Stimulated activated CD8-positive, alpha-beta memory T cell treated with anti-CD3 and anti-CD28 coated beads, Interleukin-15, amount 100 ng/mL, for 1 hour (primary cell): ENCODE measurements around the gene CLOCK.

Experiments used
- DNase-seq: peaks from one replicate; pipeline ENCODE4 v3.0.0-alpha.2; 2020; ENCODE audit warnings: low read depth

The CLOCK gene

DNA sequence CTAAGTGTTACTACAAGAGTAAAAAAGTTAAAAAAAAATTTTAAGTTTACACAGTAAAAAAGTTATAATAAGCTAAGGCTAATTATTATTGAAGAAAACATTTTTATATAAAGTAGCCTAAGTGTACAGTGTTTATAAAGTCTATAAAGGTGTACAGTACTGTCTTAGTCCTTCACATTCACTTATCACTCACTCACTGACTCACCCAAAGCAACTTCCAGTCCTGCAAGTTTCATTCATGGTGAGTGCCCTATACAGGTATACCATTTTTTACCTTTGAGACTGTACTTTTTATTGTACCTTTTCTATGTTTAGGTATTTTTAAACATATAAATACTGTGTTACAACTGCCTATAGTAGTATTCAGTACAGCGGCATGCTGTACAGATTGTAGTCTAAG is 76.7 kb downstream of the CLOCK start:
- no peak for DNase-seq

DNA sequence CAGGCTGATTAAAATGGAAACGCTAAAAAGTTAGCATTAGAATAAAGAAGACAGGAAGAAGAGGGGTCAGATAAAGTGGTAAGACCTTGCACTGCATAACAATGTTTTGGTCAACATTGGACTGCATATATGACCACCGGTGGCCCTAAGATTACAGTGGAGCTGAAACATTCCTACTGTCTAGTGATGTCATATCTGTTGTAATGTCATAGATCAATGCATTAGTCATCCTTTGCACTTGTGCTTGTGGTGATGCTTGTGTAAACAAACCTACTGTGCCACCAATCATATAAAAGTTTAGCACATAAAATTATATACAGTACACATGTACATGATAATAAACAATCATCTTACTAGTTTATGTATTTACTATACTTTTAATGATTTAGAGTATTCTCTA is 78.0 kb downstream of the CLOCK start:
- no peak for DNase-seq

DNA sequence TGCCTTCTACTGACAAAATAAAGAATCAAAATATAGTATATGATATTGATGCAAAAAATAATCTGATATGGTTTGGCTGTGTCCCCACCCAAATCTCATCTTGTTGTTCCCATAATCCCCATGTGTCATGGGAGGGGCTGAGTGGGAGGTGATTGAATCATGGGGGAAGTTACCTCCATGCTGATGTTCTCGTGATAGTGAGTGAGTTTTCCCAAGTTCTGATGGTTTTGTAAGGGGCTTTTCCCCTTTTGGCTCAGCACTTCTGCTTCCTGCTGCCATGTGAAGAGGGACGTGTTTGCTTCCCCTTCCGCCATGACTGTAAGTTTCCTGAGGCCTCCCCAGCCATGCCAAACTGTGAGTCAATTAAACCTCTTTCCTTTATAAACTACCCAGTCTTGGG is 80.7 kb downstream of the CLOCK start:
- no peak for DNase-seq

DNA sequence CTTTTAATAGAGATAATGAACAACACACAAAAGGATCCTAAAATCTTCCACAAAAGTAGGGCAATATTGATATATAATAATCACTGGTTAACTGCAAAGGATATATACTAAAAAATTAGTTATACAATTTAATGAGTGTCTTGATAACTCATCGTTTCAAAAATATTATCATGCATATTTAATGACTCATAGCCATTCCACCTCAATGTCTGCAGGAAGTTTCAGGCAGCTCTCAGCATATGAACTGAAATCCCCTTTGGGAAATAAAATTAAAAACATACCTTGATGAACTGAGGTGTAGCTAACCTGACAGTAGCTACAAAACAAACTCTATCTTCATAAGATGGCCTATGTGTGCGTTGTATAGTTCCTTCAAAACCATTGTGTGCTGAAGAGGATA is 88.1 kb downstream of the CLOCK start:
- no peak for DNase-seq

DNA sequence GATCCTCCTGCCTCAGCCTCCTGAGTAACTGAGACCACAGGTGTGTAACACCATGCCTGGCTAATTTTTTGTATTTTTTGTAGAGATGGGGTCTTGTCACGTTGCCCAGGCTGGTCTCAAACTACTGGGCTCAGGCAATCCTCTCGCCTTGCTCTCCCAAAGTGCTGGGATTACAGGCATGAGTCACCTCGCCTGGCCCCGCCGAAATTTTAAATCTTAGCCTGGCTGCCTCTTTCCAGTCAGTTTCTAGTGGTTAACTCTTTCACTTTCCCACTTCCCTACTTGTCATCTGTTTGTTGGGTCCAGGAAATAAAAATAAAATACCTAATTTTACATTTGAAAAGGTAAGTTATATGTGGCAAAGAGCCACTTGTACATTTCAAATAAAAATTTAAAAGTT is 88.5 kb downstream of the CLOCK start:
- no peak for DNase-seq

DNA sequence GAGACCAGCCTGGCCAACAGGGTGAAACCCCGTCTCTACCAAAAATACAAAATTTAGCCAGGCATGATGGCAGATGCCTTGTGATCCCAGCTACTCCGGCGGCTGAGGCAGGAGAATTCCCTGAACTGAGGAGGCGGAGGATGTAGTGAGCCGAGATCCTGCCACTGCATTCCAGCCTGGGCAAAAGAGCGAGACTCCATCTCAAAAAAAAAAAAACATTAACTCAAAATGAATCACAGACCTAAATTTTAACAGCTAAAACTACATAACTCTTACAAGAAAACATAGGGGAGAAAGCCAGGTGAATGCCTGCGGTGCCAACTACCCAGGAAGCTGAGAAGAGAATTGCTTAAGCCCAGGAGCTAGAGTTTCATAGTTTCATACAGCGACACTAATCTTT is 96.1 kb downstream of the CLOCK start:
- DNase-seq = no peak

DNA sequence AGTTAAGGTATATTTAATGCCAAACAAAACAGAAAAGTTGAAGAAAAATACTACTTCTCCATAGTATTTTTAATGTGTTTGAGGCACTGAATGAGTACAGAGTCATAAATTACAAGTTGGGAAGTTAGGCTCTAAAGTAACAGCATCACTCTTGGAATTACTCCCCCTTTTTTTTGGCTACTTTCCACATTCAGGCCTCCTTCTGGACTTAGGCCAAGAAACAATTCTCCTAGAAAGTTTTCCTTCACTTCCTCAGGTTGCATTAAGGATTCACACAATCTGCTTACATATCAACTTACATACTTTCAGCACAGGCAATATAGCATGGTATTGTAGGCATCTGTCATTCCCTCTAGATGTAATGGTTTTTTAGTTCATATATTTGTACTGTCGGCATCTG is 98.9 kb downstream of the CLOCK start:
- DNase-seq = no peak

DNA sequence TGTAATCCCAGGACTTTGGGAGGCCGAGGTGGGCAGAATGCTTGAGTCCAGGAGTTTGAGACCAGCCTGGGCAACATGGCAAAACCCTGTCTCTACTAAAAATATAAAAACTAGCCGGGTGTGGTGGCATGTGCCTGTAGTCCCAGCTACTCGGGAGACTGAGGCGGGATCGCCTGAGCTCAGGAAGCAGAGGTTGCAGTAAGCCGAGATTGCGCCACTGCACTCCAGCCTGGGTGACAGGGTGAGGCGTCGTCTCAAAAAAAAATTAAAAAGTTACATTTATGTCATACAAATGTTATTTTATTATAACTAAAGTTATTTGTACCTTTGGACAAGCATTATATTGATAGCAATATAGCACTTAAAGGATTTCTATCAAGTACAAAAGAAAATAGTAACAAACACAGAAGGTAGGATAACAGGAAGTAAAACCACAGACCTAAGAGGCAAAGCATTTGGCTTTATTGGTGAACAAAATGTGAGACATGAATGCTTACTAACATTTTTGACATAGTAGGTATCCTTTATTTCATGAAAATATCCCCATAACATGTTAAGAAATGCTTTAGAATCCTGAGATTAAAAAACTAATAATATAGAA is 99.5 kb downstream of the CLOCK start:
- DNase-seq = no peak

DNA sequence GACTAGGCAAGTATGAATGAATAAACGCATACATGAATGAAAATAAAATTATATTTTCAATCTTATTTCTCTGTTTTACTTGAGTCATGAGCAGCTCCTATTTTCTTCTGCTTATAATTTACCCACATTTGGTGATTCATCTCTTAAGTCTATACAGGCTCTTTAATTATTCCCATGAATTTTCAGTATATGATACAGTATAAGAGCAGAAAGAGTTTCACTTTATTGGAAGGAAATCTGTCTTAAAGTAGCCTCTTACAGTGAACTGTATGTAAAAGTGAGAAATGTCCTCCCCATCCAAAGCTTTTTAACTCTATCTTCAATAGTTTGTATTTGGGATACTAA is 100.2 kb downstream of the CLOCK start:
- no peak for DNase-seq

DNA sequence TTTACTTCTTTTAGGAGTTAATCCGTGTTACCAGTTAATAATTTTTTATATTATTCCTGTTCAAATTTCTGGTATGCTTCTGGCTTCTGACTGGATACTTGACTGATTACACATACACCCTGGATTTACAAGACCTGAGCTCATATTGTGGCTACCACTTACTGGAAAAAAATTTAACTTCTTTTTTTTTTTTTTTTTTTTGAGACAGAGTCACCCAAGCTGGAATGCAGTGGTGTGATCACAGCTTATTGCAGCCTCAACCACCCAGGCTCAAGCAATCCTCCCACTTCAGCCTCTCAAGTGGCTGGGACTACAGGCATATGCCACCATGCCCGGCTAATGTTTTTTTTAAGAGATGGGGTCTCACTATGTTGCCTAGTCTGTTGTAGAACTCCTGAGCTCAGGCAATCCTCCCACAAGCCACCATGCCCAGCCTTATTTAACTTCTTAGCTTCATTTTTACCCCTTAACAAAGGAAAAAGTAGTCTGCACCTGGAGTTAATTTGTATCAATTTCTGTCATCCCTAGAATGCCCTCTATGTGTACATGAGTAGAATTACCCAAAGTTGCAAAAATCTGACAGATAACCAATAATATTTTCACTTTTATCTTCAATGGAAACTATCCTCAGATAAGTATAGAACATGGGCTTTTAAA is 100.7 kb downstream of the CLOCK start:
- no peak for DNase-seq

DNA sequence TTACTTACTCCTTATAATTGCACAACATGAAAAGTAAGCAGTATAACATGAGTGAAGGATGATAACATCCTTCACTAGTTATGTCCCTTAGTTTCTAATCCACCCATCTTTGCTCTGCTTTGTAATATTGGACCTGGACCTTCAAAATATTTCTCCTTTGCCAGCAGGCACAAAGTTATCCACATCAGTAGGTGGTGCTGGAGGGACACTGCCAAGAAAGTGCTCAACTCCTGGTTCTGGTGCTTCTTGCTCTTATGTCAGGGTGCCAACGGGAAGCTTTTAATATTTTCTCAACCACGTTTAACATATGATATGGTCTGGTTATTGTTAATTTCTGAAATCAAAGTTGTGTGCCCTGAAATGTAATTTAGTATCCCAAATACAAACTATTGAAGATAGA is 101.9 kb downstream of the CLOCK start:
- no peak for DNase-seq

DNA sequence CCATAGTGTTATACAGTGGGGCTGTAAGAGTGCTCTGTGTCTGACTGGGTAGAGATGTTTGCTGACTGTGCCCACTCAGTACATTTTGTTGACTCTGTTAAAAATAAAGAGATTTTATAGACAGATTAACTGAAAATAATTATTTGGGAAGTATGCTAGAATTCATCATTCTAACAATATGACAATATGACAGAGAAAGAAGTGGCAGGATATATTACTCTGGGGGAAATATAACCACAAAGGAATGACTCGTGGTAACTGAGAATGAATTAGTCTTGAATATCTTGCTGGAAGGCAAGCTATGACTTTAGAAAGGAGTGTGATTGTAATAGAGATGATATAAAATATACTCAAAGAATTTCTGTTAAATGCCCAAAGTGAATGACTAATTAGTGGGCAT is 104.2 kb downstream of the CLOCK start:
- no peak for DNase-seq

DNA sequence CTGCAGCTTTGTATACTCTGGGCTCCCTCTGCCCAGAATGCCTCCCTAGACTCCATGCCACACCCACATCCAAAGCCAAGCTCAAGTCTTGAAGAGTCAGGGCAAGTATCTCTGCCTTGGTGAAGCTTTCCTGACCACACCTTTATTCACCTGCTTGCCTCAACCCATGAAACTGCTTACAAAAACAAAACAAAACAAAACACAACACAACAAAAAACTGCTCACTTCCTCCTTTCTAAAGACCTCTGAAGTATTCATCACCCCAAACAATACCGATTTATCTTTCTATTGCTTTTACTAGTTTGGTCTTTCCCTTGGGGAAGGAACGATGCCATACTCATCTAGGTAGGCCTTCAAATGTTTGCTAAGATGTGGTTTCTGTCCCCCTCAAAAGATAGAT is 105.9 kb downstream of the CLOCK start:
- no peak for DNase-seq

DNA sequence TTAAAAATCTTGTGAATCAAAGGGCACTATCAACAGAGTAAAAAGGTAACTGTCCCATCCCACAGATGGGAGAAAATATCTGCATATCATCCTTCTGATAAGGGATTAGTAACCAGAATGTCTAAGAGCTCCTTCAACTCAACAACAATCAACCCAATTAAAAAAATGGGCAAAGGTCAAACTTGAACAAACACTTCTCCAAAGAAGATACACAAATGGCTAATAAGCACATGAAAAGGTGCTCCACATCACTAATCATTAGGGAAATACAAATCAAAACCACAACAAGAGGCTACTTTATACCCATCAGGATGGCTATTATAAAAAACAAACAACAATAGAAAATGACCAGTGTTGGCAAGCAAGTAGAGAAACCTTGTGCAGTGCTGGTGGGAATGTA is 107.7 kb downstream of the CLOCK start:
- no peak for DNase-seq

DNA sequence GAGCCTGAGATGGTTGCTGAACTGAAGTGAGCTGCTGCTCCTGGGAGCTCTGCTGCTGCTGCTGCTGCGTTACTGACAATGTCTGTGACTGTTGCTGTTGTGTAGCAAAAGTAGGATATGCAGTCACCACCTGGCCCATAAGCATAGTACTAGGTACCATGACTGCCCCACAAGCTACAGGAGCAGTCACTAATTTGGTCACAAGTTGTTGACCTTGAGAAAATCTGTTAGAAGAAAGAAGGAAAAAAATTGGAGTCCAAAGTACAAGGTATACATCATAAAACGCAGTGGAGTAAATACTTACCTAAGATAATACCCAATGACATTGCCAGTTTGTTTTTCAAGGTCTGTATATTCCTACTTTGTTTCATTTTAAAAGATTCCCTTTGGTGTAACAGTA is 108.4 kb downstream of the CLOCK start:
- DNase-seq = no peak

DNA sequence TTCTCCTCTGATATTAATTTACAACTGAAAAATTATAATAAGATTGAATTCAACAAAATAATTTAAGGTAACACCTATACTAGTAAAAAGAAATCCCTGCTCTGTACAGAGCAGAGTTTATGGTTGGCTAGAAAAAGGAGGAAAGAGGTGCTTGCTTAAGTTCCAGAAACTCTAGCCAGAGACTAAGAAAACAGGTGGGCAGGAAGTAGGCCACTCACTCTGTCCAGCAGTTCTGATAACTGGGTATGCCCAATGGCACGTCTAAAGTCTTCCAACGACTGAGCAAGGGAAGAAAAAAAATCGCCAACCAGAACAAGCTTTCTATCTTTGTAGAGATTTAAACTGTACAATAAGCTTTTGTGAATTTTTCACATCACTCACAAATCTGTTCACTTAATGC is 108.9 kb downstream of the CLOCK start:
- no peak for DNase-seq

DNA sequence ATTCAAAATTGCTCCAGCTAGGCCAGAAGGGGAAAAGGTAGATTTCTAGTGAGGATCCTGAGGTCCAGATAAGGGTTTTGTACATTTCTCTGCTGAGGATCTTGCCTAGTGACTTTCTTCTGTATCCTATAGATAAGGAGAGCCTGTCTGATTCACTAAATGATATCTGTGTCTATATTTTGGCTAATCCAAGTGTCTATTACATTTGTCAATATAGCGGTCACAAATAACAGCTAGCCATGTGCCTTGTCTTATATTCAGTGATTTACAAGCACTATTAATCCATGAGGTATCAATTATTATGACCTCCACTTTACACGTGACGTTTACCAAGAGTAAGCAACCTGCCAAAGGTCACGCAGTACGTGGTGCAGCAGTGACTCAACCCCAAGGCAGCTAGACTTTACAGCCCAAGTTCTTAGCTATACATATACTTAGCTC is 109.3 kb downstream of the CLOCK start:
- no peak for DNase-seq

DNA sequence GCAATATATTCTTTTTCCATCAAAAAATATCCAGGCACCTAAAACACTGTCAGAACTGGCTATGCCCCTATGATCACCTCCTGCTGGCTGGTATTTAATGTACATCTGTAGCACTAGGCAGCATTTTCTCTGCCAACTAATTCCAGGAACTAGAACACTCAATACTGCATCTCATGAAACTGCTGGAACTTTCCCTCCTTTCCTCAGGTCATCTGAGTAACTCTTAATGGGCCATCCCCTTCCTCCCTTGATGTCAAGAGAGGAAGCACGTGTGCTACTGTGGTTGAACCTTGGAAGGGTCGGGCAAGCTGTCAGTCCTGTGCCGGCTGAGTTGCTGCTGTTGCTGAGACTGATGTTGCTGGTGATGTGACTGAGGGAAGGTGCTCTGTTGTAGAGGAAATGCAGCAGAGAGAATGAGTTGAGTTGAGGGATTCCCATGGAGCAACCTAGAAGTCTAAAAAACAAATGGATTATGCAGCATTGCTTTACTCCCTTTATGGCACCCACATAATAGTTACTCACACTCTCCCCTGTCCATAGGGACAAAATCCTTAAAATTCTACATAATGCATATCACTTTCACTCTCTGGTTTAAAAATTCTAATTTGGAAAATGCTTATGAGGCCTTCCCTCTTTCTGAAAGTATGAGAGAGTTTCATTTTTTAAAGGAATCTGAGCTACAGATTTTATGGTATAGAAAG is 111.4 kb downstream of the CLOCK start:
- DNase-seq = no peak

DNA sequence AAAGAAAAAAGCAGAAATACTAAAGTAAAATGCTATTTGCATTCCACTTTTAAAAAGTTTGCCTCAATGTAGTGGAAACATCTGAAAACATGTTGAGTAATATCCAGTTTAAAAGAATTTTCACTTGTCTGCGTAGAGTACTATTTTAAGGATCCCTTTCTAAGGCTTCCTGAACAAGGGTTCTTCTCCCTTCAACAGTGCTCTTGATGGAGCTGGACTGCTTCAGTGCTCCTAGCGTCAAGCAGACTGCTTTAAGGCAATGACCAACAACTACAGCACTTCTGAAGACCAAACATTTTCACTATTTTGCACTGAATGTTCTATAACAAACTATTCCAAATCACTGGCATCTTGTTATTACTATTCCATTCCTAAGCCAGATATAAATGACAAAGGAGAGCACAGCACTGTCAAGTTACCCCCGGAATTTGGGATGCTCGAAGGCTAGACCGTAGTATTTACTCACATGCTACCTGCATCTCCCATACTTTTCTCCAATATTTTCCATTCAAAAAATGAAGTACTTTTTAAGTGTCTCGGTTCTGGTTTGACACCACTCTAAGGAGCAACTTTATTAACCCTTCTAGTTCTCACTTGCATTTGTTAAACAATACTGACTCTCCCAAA is 114.9 kb downstream of the CLOCK start:
- no peak for DNase-seq

DNA sequence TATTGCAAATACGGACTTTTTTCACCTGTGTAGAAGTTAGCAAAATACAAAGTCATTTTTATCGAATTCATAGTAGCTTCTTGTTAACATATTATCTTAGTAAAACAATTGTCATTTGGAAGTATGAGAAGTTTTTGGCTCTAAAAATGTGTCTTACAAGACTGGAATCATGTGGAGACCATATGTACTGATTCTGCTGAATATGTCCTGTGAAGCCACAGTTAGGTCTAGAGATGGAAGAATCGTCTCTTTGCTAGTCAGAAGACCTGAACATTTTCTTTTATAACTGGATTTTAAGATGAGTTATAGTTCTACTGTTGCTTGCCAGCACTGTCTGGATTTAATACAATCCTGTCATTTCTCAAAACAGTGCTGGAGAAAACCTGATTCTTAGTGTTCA is 121.9 kb downstream of the CLOCK start:
- no peak for DNase-seq

DNA sequence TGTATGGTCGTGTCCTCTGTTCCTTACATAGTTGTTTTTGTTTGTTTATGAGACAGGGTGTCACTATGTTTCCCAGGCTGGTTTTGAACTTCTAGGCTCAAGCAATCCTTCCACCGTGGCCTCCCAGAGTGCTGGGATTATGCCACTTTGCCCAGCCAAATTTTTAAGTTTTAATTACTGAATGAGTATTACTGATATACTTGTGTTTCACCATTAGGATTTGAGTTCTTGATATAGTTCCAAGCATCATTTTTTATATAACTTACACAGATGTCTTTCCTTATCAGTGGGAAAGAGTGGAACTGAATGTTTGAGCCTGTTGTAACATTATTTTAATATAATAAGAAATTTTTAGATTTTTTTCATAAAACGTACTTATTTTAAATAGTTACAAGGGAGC is 130.5 kb downstream of the CLOCK start:
- no peak for DNase-seq

DNA sequence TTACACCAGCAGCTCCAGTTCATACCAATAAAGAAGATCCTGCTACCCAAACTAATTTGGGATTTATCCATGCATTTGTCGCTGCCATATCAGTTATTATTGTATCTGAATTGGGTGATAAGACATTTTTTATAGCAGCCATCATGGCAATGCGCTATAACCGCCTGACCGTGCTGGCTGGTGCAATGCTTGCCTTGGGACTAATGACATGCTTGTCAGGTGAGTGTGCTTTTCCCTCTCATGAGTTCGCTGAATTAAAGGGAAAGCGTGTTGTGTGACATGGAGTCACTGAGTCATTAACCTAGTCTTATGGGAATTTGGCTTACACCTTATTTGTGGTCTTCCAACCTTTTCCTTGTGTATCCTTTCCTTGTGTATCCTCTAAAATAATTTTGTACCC is 135.1 kb downstream of the CLOCK start:
- DNase-seq = no peak

DNA sequence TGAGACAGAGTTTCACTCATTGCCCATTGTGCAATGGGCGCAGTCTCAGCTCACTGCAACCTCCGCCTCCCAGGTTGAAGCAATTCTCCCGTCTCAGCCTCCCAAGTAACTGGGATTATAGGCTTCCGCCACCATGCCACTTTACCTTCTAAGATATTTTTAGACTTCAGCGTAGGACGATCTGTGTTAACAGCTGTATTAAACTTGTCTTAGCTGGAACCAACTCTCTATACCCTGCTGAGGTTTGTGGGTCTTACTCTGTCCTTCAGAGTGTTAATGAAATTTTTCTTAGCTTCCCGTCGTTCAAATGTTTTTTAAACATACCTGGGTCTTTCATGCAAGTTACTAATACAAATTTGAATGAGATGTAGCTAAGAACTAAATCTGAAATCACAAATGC is 136.3 kb downstream of the CLOCK start:
- no peak for DNase-seq
